OCI-LY1 (cell line): Measurements from ENCODE around the gene AIRE.

Source experiments
- H2AFZ ChIP-seq: fragments of 200-600 bp; sonication (generic), shearing (Covaris generic); 2 replicates; pipeline ENCODE4 v1.6.0; 2014; ENCODE audit warnings: antibody characterized with exemption, mild to moderate bottlenecking, low read length
- H3F3A ChIP-seq: fragments of 200-600 bp; sonication (generic), shearing (Covaris generic); 2 replicates; pipeline ENCODE4 v1.6.0; 2014; ENCODE audit warnings: mild to moderate bottlenecking, antibody characterized with exemption, low read length, moderate library complexity; ENCODE audit not compliant: insufficient read depth
- H3K27ac ChIP-seq: fragments of 200-600 bp; sonication (generic); 2 replicates; pipeline ENCODE4 v1.5.1; 2014; ENCODE audit warnings: low read length, mixed run types, mild to moderate bottlenecking, low read depth; ENCODE audit not compliant: poor library complexity, severe bottlenecking
- H3K27me3 ChIP-seq: fragments of 200-600 bp; sonication (generic); 2 replicates; pipeline ENCODE4 v1.6.0; 2014; ENCODE audit warnings: antibody characterized with exemption, mild to moderate bottlenecking, low read length, moderate library complexity; ENCODE audit not compliant: insufficient read depth
- H3K36me3 ChIP-seq: fragments of 200-600 bp; sonication (generic); 2 replicates; pipeline ENCODE4 v1.6.1; 2014; ENCODE audit warnings: mild to moderate bottlenecking, antibody characterized with exemption, low read length, moderate library complexity, mixed read lengths; ENCODE audit not compliant: insufficient read depth
- H3K4me1 ChIP-seq: fragments of 200-600 bp; sonication (generic); 2 replicates; pipeline ENCODE4 v1.5.1; 2014; ENCODE audit warnings: mild to moderate bottlenecking, low read length, moderate library complexity; ENCODE audit not compliant: insufficient read depth, severe bottlenecking
- H3K4me2 ChIP-seq: fragments of 200-600 bp; sonication (generic), shearing (Covaris generic); 2 replicates; pipeline ENCODE4 v1.6.1; 2014; ENCODE audit warnings: low read length
- H3K4me3 ChIP-seq: fragments of 200-600 bp; sonication (generic); 2 replicates; pipeline ENCODE4 v1.5.1; 2014; ENCODE audit warnings: low read length, low read depth, mild to moderate bottlenecking, mixed read lengths; ENCODE audit not compliant: poor library complexity, severe bottlenecking
- H3K79me2 ChIP-seq: fragments of 200-600 bp; shearing (Covaris generic); 2 replicates; pipeline ENCODE4 v1.6.1; 2016; ENCODE audit warnings: mixed run types, low read length, mixed read lengths; ENCODE audit not compliant: insufficient read depth
- H3K9ac ChIP-seq: fragments of 200-600 bp; sonication (generic), shearing (Covaris generic); 2 replicates; pipeline ENCODE4 v1.6.1; 2014; ENCODE audit warnings: mild to moderate bottlenecking, low read length, mixed read lengths
- H3K9me2 ChIP-seq: fragments of 200-600 bp; sonication (generic), shearing (Covaris generic); 2 replicates; pipeline ENCODE4 v1.6.1; 2014; ENCODE audit warnings: low read depth, mild to moderate bottlenecking, low read length, mixed read lengths
- H3K9me3 ChIP-seq: fragments of 200-600 bp; shearing (Covaris generic); 2 replicates; pipeline ENCODE4 v1.6.1; 2014; ENCODE audit warnings: low read length, mixed read lengths
- H4K20me1 ChIP-seq: fragments of 200-600 bp; sonication (generic), shearing (Covaris generic); 2 replicates; pipeline ENCODE4 v1.6.0; 2016; ENCODE audit warnings: mild to moderate bottlenecking, low read length; ENCODE audit not compliant: insufficient read depth
- EZH2 ChIP-seq: fragments of 200-600 bp; sonication (generic), shearing (Covaris generic); IDR thresholded peaks from 2 replicates; pipeline ENCODE4 v1.8.0; 2017; ENCODE audit warnings: borderline replicate concordance, mixed run types, mild to moderate bottlenecking, antibody characterized with exemption, low read length, moderate library complexity, mixed read lengths
- TF ChIP-seq, protein P1 (sequence below): fragments of 200-600 bp; sonication (generic), shearing (Covaris generic); IDR thresholded peaks from 2 replicates; pipeline ENCODE4 v1.5.1; 2017; ENCODE audit warnings: mild to moderate bottlenecking, antibody characterized with exemption, low read length, moderate library complexity, mixed read lengths

The AIRE gene

GRCh38 chr21:44283948-44284347 lies 1.7 kb upstream of the AIRE start:
- Histone ChIP-seq H3K79me2 (no peaks in the 10 kb centered on the region), H3K4me1 (no peaks in the 10 kb centered on the region), H4K20me1 (no peaks in the 10 kb centered on the region), H3K9ac (no peak overlapping the region), H3K9me3 (no peaks in the 10 kb centered on the region), H3K27ac (no peak overlapping the region), H3K4me2 (no peak overlapping the region), H3F3A (no peaks in the 10 kb centered on the region), H3K4me3 (no peak overlapping the region), H3K36me3 (no peaks in the 10 kb centered on the region), H3K27me3 (peaks cover 9% of the 10 kb centered on the region; the same call in 1 of the 2 replicates), H3K9me2 (no peaks in the 10 kb centered on the region), H2AFZ (no peak overlapping the region)
- TF ChIP-seq EZH2 = no peak
- TF ChIP-seq, protein P1, sequence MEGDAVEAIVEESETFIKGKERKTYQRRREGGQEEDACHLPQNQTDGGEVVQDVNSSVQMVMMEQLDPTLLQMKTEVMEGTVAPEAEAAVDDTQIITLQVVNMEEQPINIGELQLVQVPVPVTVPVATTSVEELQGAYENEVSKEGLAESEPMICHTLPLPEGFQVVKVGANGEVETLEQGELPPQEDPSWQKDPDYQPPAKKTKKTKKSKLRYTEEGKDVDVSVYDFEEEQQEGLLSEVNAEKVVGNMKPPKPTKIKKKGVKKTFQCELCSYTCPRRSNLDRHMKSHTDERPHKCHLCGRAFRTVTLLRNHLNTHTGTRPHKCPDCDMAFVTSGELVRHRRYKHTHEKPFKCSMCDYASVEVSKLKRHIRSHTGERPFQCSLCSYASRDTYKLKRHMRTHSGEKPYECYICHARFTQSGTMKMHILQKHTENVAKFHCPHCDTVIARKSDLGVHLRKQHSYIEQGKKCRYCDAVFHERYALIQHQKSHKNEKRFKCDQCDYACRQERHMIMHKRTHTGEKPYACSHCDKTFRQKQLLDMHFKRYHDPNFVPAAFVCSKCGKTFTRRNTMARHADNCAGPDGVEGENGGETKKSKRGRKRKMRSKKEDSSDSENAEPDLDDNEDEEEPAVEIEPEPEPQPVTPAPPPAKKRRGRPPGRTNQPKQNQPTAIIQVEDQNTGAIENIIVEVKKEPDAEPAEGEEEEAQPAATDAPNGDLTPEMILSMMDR = no peak

GRCh38 chr21:44286086-44286715 lies 525 bp downstream of the AIRE start:
- TF ChIP-seq, protein P1 = no peak
- TF ChIP-seq EZH2 = no peak
- no peaks in the 10 kb centered on the region for H4K20me1 ChIP-seq
- H3K27ac ChIP-seq = no peak overlapping the region
- H3K9me3 ChIP-seq = no peaks in the 10 kb centered on the region
- no peak overlapping the region for H3K4me2 ChIP-seq
- no peaks in the 10 kb centered on the region for H3F3A ChIP-seq
- no peaks in the 10 kb centered on the region for H3K9me2 ChIP-seq
- H3K79me2 ChIP-seq = no peaks in the 10 kb centered on the region
- H3K4me3 ChIP-seq = no peak overlapping the region
- no peaks in the 10 kb centered on the region for H3K36me3 ChIP-seq
- no peak overlapping the region for H3K9ac ChIP-seq
- H3K4me1 ChIP-seq = no peaks in the 10 kb centered on the region
- H3K27me3 ChIP-seq = peaks cover 9% of the 10 kb centered on the region; the same call in 1 of the 2 replicates
- no peak overlapping the region for H2AFZ ChIP-seq

DNA sequence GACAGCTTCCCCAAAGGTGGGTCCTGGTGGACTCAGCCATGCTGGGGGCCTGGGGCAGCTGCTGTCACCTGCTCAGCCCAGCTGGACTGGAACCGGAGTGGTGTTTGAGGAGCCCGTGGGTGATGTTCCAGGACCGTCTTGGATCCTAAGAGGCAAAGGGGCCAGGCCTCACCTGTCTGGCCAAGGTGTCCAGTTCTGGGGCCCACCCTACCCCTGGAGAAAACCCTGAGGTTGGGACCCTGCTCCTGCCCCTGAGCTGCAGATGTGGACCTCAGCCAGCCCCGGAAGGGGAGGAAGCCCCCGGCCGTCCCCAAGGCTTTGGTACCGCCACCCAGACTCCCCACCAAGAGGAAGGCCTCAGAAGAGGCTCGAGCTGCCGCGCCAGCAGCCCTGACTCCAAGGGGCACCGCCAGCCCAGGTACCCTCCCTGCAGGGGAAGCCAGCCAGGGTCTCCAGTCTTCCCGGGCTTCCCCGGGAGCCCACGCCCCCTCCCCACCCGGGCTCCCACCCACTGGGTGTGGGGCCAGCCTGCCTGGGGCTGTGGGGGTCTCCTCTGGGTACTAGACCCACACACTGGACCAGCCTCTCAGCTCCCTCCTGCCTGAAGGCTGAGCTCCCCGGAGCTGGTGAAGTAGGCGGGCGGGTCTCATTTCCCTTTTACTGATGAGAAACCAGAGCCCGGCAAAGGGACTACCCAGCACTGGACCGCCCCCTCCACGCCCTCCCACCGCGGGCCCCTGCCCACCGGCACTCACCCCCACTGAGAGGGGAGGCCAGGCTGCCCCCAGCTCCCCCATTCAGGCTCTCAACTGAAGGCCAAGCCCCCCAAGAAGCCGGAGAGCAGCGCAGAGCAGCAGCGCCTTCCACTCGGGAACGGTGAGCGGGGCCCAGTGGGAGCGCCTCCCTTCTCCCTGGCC lies 1.3 kb downstream of the AIRE start:
- Histone ChIP-seq H3K4me2 (no peak overlapping the region), H3K4me3 (no peak overlapping the region)
- no peak for TF ChIP-seq EZH2
- TF ChIP-seq, protein P1 = no peak

More for the DNA sequence above, 1.3 kb downstream of the AIRE start:
- H3K79me2 ChIP-seq = no peaks in the 10 kb centered on the region
- H3K9me3 ChIP-seq = no peaks in the 10 kb centered on the region
- no peaks in the 10 kb centered on the region for H3K36me3 ChIP-seq
- peaks cover 9% of the 10 kb centered on the region; the same call in 1 of the 2 replicates for H3K27me3 ChIP-seq
- H2AFZ ChIP-seq = no peak overlapping the region
- no peak overlapping the region for H3K27ac ChIP-seq
- no peaks in the 10 kb centered on the region for H4K20me1 ChIP-seq
- H3K9ac ChIP-seq = no peak overlapping the region
- no peaks in the 10 kb centered on the region for H3F3A ChIP-seq
- no peaks in the 10 kb centered on the region for H3K9me2 ChIP-seq
- H3K4me1 ChIP-seq = no peaks in the 10 kb centered on the region
